GM12875 (cell line): ENCODE data around the gene SRM.
"Not testable (repeated sequence)": the region's sequence is repeated elsewhere in the genome, so short reads cannot be mapped to it uniquely, and the experiment has no call there.

Experiments used
- H3K4me3 ChIP-seq: one replicate; pipeline ENCODE4 v1.5.1; 2011; ENCODE audit warnings: low read depth, low read length, control low read depth
- CTCF ChIP-seq: IDR thresholded peaks from 2 replicates; pipeline ENCODE4 v1.5.1; 2011; ENCODE audit warnings: low read depth, mild to moderate bottlenecking, control low read depth, inconsistent platforms, low read length, moderate library complexity, borderline replicate concordance; ENCODE audit not compliant: insufficient read depth

SRM gene

GRCh38 chr1:11059968-11060830 lies at the start of gene SRM:
SRM (minus strand) TSS chr1:11060018; CDS start chr1:11059943, 75 bp downstream.
- peak; percentile 45; the same call in 1 of the 2 replicates for TF ChIP-seq CTCF
- peak within 1 kb of the TSS; percentile 99 for H3K4me3 ChIP-seq

- H3K4me3 ChIP-seq = no peak overlapping the region
- TF ChIP-seq CTCF = no peak
These were observed 49.4 kb upstream of the SRM start for GRCh38 chr1:11109047-11109760.

GRCh38 chr1:11107599-11107998 lies 47.8 kb upstream of the SRM start:
- no peak overlapping the region for H3K4me3 ChIP-seq
- TF ChIP-seq CTCF = no peak

GRCh38 chr1:11105586-11105985 lies 45.8 kb upstream of the SRM start:
- no peak for TF ChIP-seq CTCF
- no peak overlapping the region for H3K4me3 ChIP-seq

- no peak for TF ChIP-seq CTCF
- H3K4me3 ChIP-seq = no peak overlapping the region
These were observed 41.5 kb upstream of the SRM start for GRCh38 chr1:11101347-11101746.

GRCh38 chr1:11100806-11101205 lies 41.0 kb upstream of the SRM start:
- H3K4me3 ChIP-seq = not testable (repeated sequence)

GRCh38 chr1:11100149-11100493 lies 40.3 kb upstream of the SRM start:
- peak overlapping the region; percentile 91 for H3K4me3 ChIP-seq
- TF ChIP-seq CTCF = no peak
